Activated naive CD4-positive, alpha-beta T cell treated with anti-CD3 and anti-CD28 coated beads, Interleukin-2, amount 50 U/mL, for 24 hours (primary cell): ENCODE results near the gene CCNY.

ENCODE experiments used
- H3K27ac Mint-ChIP-seq: one replicate; pipeline ENCODE4 v1.8.0; 2021; ENCODE audit warnings: mild to moderate bottlenecking, mixed read lengths
- H3K27me3 Mint-ChIP-seq: one replicate; pipeline ENCODE4 v1.8.0; 2021; ENCODE audit warnings: mixed read lengths
- H3K36me3 Mint-ChIP-seq: one replicate; pipeline ENCODE4 v1.8.0; 2021; ENCODE audit warnings: mixed read lengths
- H3K4me1 Mint-ChIP-seq: one replicate; pipeline ENCODE4 v1.8.0; 2021; ENCODE audit warnings: mixed read lengths
- H3K4me3 Mint-ChIP-seq: one replicate; pipeline ENCODE4 v1.8.0; 2021; ENCODE audit warnings: mild to moderate bottlenecking, mixed read lengths
- H3K9me3 Mint-ChIP-seq: one replicate; pipeline ENCODE4 v1.8.0; 2021; ENCODE audit warnings: mixed read lengths

CCNY gene

DNA sequence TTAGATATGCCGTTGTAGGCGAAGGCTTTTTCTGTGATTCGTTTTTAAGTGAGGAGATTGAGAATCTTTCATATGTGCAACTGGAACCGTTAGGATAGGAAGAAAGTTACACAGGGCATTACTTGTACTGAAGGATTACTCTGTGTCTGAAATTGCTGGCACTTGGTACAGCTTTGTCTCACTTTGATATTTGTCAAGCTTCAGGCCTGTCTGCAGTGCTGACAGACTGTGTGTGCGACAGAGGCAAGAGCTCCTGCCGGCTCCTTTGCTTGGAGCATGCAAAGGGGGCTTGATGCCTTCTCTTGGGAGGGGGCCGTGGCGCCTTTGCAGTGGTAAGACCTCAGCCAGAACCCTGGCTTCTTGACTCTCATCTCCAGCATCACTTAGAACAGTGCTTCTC, 45.8 kb downstream of the CCNY start:
- Mint-ChIP-seq H3K27me3 (no peaks in the 10 kb centered on the region), H3K27ac (no peak overlapping the region), H3K4me1 (peaks cover 81% of the 10 kb centered on the region)

DNA sequence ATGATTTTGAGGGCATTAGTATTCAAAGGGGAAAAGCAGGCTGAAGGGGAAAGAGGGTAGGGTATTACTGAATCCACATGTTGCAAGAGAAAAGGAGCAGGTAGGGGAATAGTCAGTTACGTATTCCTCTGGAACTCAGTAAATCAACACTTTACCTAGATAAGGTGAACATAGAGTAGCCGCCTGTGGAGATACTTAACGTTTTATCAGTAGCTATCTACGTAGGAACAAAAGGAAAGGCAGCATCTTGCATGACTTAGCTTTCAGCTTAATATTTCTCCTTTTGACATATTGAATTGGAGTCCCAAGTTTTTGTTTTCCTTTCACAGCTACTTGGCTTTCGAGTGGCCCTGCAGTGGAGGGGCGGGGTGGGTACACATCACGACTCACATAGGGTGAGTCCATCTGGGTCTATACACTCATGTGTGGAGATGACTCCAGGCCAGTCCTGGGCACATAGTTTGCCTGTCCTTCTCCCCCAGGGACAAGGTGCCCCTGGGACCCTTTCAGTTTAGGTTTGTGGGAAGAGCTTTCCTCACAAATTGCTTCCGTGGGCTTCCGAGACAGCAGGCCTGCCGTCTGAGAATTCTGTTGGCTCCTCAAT, 48.1 kb downstream of the CCNY start:
- H3K27me3 Mint-ChIP-seq = no peaks in the 10 kb centered on the region
- no peaks in the 10 kb centered on the region for H3K9me3 Mint-ChIP-seq
- H3K36me3 Mint-ChIP-seq = peaks cover 15% of the 10 kb centered on the region
- H3K27ac Mint-ChIP-seq = no peak overlapping the region
- H3K4me3 Mint-ChIP-seq = no peak overlapping the region
- peaks cover 76% of the 10 kb centered on the region for H3K4me1 Mint-ChIP-seq

More for the DNA sequence above, 45.8 kb downstream of the CCNY start:
- Mint-ChIP-seq H3K36me3 (peaks cover 8% of the 10 kb centered on the region), H3K4me3 (no peak overlapping the region), H3K9me3 (no peaks in the 10 kb centered on the region)

DNA sequence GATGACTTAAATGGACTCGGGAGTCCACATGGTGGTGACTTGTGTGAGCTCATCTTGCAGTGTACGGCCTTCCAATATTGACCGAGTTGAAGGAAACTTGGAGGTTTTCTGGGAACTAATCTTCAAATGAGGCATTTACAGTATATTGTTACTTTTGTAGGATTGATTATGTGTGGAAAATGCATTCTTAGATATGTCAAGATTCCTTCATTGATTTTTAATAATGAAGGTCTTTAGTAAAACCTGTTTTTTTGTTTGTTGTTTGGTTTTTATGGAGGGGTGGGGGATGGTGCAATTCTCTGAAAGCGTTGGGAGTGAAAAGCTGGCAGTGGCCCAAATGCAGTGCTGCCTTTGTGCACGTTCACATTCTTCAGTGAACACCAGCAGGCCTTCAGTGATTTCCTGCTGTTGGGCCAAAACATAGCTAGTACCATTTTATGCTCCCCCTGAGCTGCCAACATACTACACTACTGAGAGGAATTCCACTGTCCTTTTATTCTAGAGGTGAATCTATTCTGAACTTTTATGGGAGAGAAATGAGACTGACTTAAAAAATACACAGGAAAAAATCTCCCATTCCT, 50.4 kb downstream of the CCNY start:
- Mint-ChIP-seq H3K4me3 (no peak overlapping the region), H3K9me3 (no peaks in the 10 kb centered on the region), H3K36me3 (peaks cover 25% of the 10 kb centered on the region), H3K27ac (no peak overlapping the region), H3K4me1 (peaks cover 65% of the 10 kb centered on the region), H3K27me3 (no peaks in the 10 kb centered on the region)

DNA sequence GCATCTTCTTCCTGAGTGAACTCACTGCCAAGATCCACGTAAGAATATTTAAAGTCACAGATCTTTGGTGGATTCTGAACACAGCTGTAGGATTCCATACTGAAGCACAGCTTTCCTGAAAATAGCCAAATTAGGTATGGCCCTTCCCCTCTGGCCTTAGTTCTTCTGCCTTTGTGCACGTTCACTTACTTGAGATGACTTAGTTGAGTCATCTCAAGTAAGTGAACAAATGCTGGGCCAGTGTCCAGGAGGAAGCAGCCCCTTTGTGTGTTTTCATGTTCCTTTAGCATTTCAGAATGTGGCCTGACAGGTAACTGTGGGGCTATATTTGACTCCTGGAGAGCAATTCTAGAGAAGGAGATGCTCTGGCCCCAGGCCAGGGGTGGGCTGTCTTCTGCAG, 51.5 kb downstream of the CCNY start:
- Mint-ChIP-seq H3K4me1 (peaks cover 67% of the 10 kb centered on the region), H3K27me3 (no peaks in the 10 kb centered on the region)

DNA sequence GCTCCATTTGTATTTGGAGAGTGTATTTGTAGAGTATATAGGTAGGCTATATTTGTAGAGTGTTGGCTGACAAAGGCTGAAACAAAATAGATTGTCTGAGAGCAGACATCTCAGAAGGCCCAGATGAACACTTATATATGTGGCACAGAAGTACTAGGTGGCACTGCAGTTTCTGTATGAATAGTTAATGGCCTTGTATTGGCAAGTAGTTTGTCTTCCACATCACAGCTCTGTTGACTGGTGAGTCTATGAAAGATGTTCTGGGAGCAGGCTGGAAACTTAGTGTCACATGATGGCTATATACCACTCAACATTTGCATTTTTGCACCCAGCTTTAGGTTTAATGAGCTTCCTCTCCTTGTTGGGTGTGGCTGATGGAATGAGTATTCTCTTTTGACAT, 51.9 kb downstream of the CCNY start:
- H3K4me1 Mint-ChIP-seq = peaks cover 72% of the 10 kb centered on the region

More for the DNA sequence above, 51.5 kb downstream of the CCNY start:
- Mint-ChIP-seq H3K4me3 (no peak overlapping the region), H3K36me3 (peaks cover 26% of the 10 kb centered on the region), H3K27ac (no peak overlapping the region), H3K9me3 (no peaks in the 10 kb centered on the region)

DNA sequence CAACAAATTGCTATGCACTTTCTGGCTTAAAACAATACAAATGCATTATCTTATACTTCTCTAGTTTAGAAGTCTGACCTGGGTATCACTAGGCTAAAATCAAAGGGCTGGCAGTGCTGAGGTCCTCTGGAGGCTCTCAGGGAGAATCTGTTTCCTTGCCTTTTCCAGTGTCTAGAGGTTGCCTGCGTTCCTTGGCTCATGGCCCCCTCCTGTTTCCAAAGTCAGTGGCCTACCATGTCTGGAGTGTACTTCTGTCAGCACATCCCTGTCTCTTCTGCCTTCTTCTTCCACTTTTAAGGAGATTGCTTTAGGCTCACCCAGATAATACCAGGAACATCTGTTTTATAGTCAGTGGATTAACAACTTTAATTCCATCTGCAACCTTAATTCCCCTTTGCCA, 52.4 kb downstream of the CCNY start:
- H3K9me3 Mint-ChIP-seq = no peaks in the 10 kb centered on the region
- H3K27ac Mint-ChIP-seq = no peak overlapping the region
- H3K4me3 Mint-ChIP-seq = no peak overlapping the region
- H3K4me1 Mint-ChIP-seq = peaks cover 73% of the 10 kb centered on the region
- H3K27me3 Mint-ChIP-seq = no peaks in the 10 kb centered on the region
- H3K36me3 Mint-ChIP-seq = peaks cover 26% of the 10 kb centered on the region

More for the DNA sequence above, 51.9 kb downstream of the CCNY start:
- H3K4me3 Mint-ChIP-seq = no peak overlapping the region
- no peaks in the 10 kb centered on the region for H3K9me3 Mint-ChIP-seq
- no peak overlapping the region for H3K27ac Mint-ChIP-seq
- peaks cover 26% of the 10 kb centered on the region for H3K36me3 Mint-ChIP-seq
- H3K27me3 Mint-ChIP-seq = no peaks in the 10 kb centered on the region

DNA sequence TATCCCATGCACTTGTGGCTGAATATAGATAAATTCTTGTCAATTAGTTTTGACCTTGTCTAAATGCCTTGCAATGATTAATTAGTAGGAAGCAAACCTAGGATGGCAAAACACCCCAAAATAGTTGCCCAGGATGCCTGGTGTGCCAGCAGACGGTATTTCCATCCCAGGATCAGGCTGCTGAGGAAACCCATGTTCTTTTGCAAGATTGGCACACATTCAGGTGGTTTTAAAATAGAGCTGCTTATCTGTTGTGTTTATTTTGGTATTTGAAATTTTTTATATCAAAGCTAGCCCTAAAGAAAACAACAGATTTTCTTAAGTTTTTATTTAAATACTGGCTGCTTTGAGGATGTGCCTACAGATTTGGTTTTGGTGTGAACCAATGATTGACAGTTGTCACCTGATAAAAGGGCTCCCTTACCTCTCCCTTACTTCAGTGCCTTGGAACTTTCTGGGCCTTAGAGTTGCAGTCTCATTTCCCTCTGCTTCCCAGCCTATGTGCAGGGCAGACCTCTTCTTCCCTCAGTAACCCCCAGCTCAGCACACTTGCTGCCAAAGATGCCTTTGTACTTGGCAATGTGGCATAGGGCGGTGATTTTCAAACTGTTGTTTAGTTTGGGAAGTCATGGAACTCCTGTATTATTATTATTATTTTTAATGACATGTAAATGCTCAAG, 54.0 kb downstream of the CCNY start:
- no peaks in the 10 kb centered on the region for H3K9me3 Mint-ChIP-seq
- H3K27me3 Mint-ChIP-seq = no peaks in the 10 kb centered on the region
- H3K4me3 Mint-ChIP-seq = no peak overlapping the region
- H3K36me3 Mint-ChIP-seq = peaks cover 24% of the 10 kb centered on the region
- peaks cover 77% of the 10 kb centered on the region for H3K4me1 Mint-ChIP-seq
- H3K27ac Mint-ChIP-seq = no peak overlapping the region

DNA sequence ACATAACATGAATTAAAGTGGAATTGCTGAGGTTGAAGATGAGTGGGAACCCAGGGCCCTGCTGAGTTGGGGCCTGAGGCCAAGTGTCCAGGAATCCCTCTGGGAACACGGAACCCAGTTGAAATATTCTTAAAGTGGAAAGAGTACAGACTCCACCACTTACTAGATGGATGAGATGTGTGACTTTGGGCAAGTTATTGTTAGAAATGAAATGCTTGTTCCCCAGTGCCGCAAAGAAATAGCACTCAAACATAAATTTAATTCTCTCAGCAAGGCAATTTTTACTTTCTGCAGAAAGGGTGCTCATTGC, 54.5 kb downstream of the CCNY start:
- no peaks in the 10 kb centered on the region for H3K9me3 Mint-ChIP-seq
- H3K4me3 Mint-ChIP-seq = no peak overlapping the region
- H3K27me3 Mint-ChIP-seq = no peaks in the 10 kb centered on the region
- H3K27ac Mint-ChIP-seq = no peak overlapping the region
- H3K36me3 Mint-ChIP-seq = peaks cover 20% of the 10 kb centered on the region
- H3K4me1 Mint-ChIP-seq = peaks cover 75% of the 10 kb centered on the region

DNA sequence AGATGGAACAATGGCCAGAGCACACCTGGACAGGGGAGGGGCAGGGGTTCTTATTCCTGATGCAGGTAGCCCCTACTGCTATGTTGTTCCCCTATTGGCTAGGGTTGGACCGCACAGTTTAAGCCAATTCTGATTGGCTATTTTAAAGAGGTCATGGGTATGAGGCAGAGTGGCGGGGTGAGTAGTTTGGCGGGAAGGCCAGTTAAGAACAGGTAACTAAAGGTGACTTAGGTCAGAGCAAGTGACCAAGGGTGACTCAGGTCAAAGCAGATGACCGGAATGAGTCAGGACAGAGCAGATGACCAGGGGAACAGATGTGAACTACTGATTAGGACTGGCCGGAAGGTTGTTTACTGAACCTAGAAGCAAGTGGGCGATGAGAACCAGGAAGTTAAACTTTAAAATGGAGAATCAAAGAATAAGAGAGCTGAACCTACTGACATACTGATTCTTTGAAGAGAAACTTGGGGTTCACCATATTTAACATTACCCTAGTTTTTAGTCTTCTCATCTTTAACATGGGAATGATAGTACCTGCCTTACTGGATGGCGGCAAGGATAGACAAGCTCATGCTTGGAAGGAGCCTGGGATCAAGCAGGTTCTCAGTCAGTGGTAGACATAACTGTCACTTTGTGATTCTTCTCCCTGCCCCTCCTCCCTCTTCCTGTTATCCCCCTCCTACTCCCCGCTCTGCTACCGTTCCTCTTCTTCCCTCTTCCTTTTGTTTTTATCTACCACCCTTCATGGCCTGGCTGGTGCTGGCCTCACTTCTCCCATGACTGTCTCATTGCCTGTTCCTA, 55.0 kb downstream of the CCNY start:
- H3K27ac Mint-ChIP-seq = no peak overlapping the region
- H3K27me3 Mint-ChIP-seq = no peaks in the 10 kb centered on the region
- H3K4me3 Mint-ChIP-seq = no peak overlapping the region
- peaks cover 76% of the 10 kb centered on the region for H3K4me1 Mint-ChIP-seq
- H3K9me3 Mint-ChIP-seq = no peaks in the 10 kb centered on the region
- peaks cover 20% of the 10 kb centered on the region for H3K36me3 Mint-ChIP-seq

DNA sequence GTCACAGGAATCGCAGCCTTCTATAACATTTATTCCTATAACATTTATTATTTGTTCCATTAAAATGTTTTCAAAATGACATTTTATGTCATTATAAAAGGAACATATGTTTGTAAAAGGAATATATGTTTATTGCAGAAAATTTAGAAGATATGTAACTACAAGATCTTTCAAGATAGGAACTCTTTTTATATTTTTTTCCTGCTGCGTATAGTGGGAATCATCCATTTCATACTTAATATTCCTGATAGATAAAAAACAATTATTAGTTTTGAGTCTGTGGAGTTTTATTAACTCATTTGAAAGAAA, 55.6 kb downstream of the CCNY start:
- H3K4me1 Mint-ChIP-seq = peaks cover 76% of the 10 kb centered on the region
- no peak overlapping the region for H3K4me3 Mint-ChIP-seq
- peaks cover 20% of the 10 kb centered on the region for H3K36me3 Mint-ChIP-seq
- H3K9me3 Mint-ChIP-seq = no peaks in the 10 kb centered on the region
- no peak overlapping the region for H3K27ac Mint-ChIP-seq
- H3K27me3 Mint-ChIP-seq = no peaks in the 10 kb centered on the region

DNA sequence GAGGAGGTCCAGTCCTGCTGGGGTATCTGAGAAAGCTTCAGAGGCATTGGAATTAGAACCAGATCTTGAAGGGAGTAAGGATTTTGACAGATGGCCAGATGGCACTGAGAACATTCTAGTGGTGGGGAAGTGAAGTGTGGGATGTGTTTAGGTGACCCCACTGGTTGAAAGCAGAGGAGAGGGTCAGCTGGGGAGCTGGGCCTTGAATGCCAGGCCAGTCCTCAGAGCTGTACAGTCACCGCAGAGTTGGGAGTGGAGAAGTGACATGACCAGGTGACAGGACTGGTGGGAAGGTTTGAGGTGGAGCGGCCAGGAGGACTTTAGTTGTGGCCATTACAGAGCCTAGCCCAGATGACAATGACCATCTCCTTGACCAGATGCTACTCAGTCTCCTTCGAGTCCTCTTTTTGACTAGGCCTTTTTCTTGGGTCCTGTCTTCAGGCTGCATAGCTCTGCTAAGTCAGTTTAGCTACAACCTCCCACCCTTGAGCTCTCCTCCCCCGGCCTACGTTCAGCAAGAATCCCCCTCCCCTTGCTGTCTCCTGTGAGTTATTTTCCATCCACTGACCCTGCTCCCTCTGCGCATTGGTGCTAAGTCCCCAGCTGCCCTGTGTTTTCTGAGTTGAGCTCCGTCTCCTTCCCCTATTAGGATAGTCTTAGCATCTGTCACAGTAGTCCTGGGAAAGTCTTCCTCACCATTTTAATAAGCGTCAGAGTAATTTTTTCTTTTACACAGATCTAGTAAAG, 56.3 kb downstream of the CCNY start:
- Mint-ChIP-seq H3K4me3 (no peak overlapping the region), H3K27ac (no peak overlapping the region), H3K9me3 (no peaks in the 10 kb centered on the region)

DNA sequence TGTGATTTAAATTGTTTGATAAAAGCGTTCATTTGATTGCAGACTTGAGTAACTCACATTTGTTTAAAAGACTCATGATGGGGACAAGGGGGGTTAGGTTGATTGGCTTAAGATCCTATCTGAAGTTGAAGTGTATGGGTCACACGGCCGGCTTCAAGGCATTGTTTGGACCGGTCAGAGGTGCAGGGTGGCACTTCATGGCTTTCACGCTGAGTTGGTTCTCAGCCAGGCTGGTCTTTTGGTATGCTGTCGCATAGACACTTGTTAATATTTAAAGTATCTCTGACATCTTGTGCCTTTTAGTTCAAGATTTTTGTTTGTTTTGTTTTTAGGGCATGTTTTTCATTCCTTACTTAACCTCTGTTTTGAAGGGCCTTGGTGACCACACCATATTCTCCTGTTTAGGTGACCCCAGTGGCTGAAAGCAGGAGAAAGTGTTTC, 58.1 kb downstream of the CCNY start:
- Mint-ChIP-seq H3K9me3 (no peaks in the 10 kb centered on the region), H3K4me3 (no peak overlapping the region), H3K36me3 (peaks cover 12% of the 10 kb centered on the region), H3K27ac (no peak overlapping the region), H3K4me1 (peaks cover 76% of the 10 kb centered on the region), H3K27me3 (no peaks in the 10 kb centered on the region)

More for the DNA sequence above, 56.3 kb downstream of the CCNY start:
- Mint-ChIP-seq H3K4me1 (peaks cover 75% of the 10 kb centered on the region), H3K27me3 (no peaks in the 10 kb centered on the region), H3K36me3 (peaks cover 16% of the 10 kb centered on the region)

DNA sequence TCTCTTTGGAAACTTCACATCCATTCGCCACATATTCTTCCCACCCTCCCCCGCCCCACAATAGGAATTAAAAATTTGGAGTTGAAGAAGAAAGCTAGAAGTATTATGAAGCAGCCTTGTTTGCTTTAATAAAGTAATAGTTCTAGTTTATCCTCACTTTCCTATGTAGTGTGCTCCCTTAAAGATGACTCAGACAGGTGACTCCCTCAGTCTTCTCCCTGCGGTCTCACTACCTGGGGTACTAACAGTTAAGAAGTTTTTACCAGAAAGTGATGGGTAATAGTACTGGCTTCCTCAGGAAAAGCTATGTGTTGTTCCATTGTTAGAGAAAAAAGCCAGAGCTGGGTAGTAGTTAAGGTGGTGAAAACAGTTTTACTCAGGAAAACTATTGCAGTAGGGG, 58.6 kb downstream of the CCNY start:
- H3K9me3 Mint-ChIP-seq = no peaks in the 10 kb centered on the region
- no peak overlapping the region for H3K4me3 Mint-ChIP-seq
- H3K27me3 Mint-ChIP-seq = no peaks in the 10 kb centered on the region
- H3K36me3 Mint-ChIP-seq = peaks cover 8% of the 10 kb centered on the region
- H3K4me1 Mint-ChIP-seq = peaks cover 81% of the 10 kb centered on the region
- H3K27ac Mint-ChIP-seq = no peak overlapping the region

DNA sequence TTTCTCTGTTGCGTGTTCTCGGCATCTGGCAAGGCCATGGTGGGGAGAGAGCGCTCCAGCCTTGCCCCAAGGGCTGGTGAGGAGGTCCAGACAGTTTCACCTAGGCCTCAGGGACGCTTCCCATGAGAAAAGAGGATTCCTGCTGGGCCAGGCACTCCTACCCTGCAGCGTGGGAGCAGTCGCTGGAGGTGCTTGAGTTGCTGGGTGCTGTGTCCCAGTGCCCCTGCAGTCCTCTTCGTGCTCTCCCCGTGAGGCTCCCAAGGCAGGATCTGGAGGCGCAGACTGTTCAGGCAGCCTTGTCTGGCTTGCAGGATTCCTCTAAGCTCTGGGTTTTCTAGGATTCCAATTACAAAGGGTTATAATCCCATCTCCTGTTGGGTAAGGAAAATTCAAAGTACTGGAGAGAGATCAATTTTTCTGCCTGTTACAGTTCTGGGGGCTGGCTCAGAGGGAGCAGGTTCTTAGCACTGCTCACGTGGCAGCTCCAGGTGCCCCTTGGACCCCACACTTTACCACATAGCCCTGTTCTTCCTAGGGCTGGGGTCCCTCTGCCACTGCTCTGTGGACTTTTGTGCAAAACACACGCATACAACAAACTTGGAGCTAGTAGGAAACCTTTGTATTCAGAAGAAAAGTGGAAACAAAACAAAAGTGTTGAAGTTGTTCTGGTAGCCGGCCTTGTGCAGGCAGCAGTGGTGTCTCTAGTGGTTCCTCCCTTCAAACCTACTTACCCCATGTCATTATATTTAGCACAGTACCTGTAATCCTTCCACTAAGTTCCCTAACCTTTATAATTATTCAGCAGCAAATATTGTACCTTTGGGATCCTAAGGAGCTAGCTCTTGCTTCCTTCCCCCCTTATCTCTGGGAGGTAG, 60.5 kb downstream of the CCNY start:
- Mint-ChIP-seq H3K36me3 (peaks cover under 1% of the 10 kb centered on the region), H3K9me3 (no peaks in the 10 kb centered on the region), H3K27me3 (no peaks in the 10 kb centered on the region), H3K27ac (no peak overlapping the region), H3K4me1 (peaks cover 72% of the 10 kb centered on the region), H3K4me3 (no peak overlapping the region)

DNA sequence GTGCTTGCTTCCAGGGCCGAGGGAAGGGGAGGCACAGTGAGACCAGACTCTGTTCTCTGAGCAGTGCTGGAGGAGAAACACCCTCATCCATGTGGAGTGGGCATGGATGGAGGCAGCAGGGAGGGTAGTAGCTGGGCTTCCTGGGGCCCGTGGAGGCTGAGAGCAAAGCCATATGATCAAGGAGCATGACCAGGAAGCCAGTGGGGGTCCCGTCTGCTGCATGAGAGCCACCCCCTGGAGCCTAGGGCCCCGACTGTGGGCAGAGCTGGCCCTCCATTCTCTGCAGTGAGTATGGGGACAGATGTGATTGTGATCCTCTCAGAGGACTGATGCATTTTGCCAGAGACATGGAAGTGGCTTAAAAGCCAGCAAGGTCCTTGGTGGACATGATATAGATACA, 61.6 kb downstream of the CCNY start:
- H3K4me1 Mint-ChIP-seq = peaks cover 60% of the 10 kb centered on the region
- no peak overlapping the region for H3K27ac Mint-ChIP-seq
- no peaks in the 10 kb centered on the region for H3K9me3 Mint-ChIP-seq

More for the DNA sequence above, 61.6 kb downstream of the CCNY start:
- Mint-ChIP-seq H3K27me3 (no peaks in the 10 kb centered on the region), H3K4me3 (no peak overlapping the region), H3K36me3 (no peaks in the 10 kb centered on the region)
